Mucosa of descending colon (tissue), 3 donors: Measurements from ENCODE around the gene TTC7B. TPM values are rescaled to one million over a fixed set of nuclear protein-coding genes. Genes with fewer than 3 reads are reported as not detected.
A peak's percentile ranks its signal among the peaks of the same experiment; 100 is the strongest.

Experiments used
- ATAC-seq: fragments of 200-7000 bp; cut with Tn5 transposase; one replicate; pipeline ENCODE4 v1.9.1; 2020; ENCODE audit warnings: mild to moderate bottlenecking, moderate library complexity
- DNase-seq, 3 donors: peaks; one replicate each; pipeline ENCODE4 v3.0.0-alpha.2; 2020
- H3K36me3 ChIP-seq: fragments of 200-600 bp; one replicate; pipeline ENCODE4 v1.8.0; 2021; ENCODE audit warnings: low read depth, mild to moderate bottlenecking
- H3K4me1 ChIP-seq: fragments of 200-600 bp; one replicate; pipeline ENCODE4 v1.8.0; 2021; ENCODE audit warnings: low read depth, mild to moderate bottlenecking
- H3K4me3 ChIP-seq: fragments of 200-600 bp; one replicate; pipeline ENCODE4 v1.8.0; 2021; ENCODE audit warnings: mild to moderate bottlenecking
- H3K9me3 ChIP-seq: fragments of 200-600 bp; one replicate; pipeline ENCODE4 v1.8.0; 2021; ENCODE audit warnings: mild to moderate bottlenecking
- CTCF ChIP-seq: fragments of 200-600 bp; IDR thresholded peaks from one replicate; pipeline ENCODE4 v1.8.0; 2022; ENCODE audit warnings: antibody characterized with exemption, mild to moderate bottlenecking
- intact Hi-C, 2 donors: fragments of 100-400 bp; cut with DNase I in 1 of 2; cut with micrococcal nuclease in 1 of 2; formaldehyde crosslinking; loops; one replicate each; pipeline versions ENCODE4 v1.11.0 to v1.11.1; 2022; cut with DNase I, micrococcal nuclease
- total RNA-seq, 3 donors: library from RNA; stranded (reverse); fragmentation: NEBNext Ultra II Directional in 2 of 3; extraction: Animal tissue kit (Norgen Biotek cat#: 25700) in 2 of 3; gene quantifications; one replicate each; pipeline versions ENCODE4 v1.2.1 to v1.2.4, GENCODE V29; 2021 to 2023
- donor health status: DM: no; HTN: no; CAD: no; lungs with moderate emphysema.
- donor health status: DM: no; HTN: no; CAD: no.
- donor health status: DM: no; HTN: yes; CAD: no.

TTC7B gene
- total RNA-seq, 3 donors from 2014 or later: 6.0 to 72.8 (median 10.0) TPM

- TF ChIP-seq CTCF: no peak
Observed at GRCh38 chr14:90489306-90489705, 326.9 kb downstream of the TTC7B start.

GRCh38 chr14:90488256-90488655 is 328.0 kb downstream of the TTC7B start:
- ATAC-seq (no peak), DNase-seq (no peak)
- no peak overlapping the region for H3K4me3 ChIP-seq

More at GRCh38 chr14:90489306-90489705, 326.9 kb downstream of the TTC7B start:
- intact Hi-C loops: no loop called here
- Histone ChIP-seq H3K9me3 (no peaks in the 10 kb centered on the region), H3K36me3 (no peaks in the 10 kb centered on the region), H3K4me1 (no peaks in the 10 kb centered on the region), H3K4me3 (no peak overlapping the region)
- DNase-seq (no peak), ATAC-seq (no peak)

GRCh38 chr14:90487462-90487861 is 328.8 kb downstream of the TTC7B start:
- Histone ChIP-seq H3K4me3 (no peak overlapping the region), H3K36me3 (no peaks in the 10 kb centered on the region), H3K9me3 (no peaks in the 10 kb centered on the region), H3K4me1 (no peaks in the 10 kb centered on the region)
- ATAC-seq (no peak), DNase-seq (no peak)
- intact Hi-C loops: no loop called here
- TF ChIP-seq CTCF: no peak

More at GRCh38 chr14:90488256-90488655, 328.0 kb downstream of the TTC7B start:
- no peaks in the 10 kb centered on the region for H3K36me3 ChIP-seq
- intact Hi-C loops: no loop called here
- H3K9me3 ChIP-seq: no peaks in the 10 kb centered on the region
- no peaks in the 10 kb centered on the region for H3K4me1 ChIP-seq
- no peak for TF ChIP-seq CTCF

GRCh38 chr14:90487031-90487430 is 329.2 kb downstream of the TTC7B start:
- peak in 2 of 3 donors; percentile 35 to 41 for DNase-seq

GRCh38 chr14:90484291-90484690 is 331.9 kb downstream of the TTC7B start:
- intact Hi-C loops: no loop called here
- no peak for DNase-seq

More at GRCh38 chr14:90487031-90487430, 329.2 kb downstream of the TTC7B start:
- Histone ChIP-seq H3K9me3 (no peaks in the 10 kb centered on the region), H3K4me3 (no peak overlapping the region), H3K4me1 (no peaks in the 10 kb centered on the region), H3K36me3 (no peaks in the 10 kb centered on the region)
- peak; percentile 71 for ATAC-seq
- intact Hi-C loops: no loop called here
- no peak for TF ChIP-seq CTCF

More at GRCh38 chr14:90484291-90484690, 331.9 kb downstream of the TTC7B start:
- Histone ChIP-seq H3K4me1 (no peaks in the 10 kb centered on the region), H3K4me3 (no peak overlapping the region), H3K36me3 (no peaks in the 10 kb centered on the region), H3K9me3 (no peaks in the 10 kb centered on the region)
- no peak for ATAC-seq
- no peak for TF ChIP-seq CTCF
